HG02571 (cell line): ENCODE results near the gene NFATC1.

Source experiments
- ATAC-seq: cut with Tn5 transposase; IDR thresholded peaks from one replicate; pipeline ENCODE4 v1.9.1; 2021; ENCODE audit warnings: mild to moderate bottlenecking, moderate library complexity; ENCODE audit not compliant: unreplicated experiment

Gene NFATC1

GRCh38 chr18:79486356-79487182 lies 90.8 kb downstream of the NFATC1 start:
- ATAC-seq: no peak

- no peak for ATAC-seq
These were observed 91.6 kb downstream of the NFATC1 start for GRCh38 chr18:79487183-79487800.

GRCh38 chr18:79487801-79488201 lies 92.1 kb downstream of the NFATC1 start:
- ATAC-seq: no peak

GRCh38 chr18:79488311-79489050 lies 92.8 kb downstream of the NFATC1 start:
- ATAC-seq: no peak

- no peak for ATAC-seq
These were observed 93.5 kb downstream of the NFATC1 start for GRCh38 chr18:79489051-79489898.

- ATAC-seq: no peak
These were observed 94.3 kb downstream of the NFATC1 start for GRCh38 chr18:79489899-79490625.

- ATAC-seq: no peak
These were observed 94.9 kb downstream of the NFATC1 start for GRCh38 chr18:79490626-79491041.

- no peak for ATAC-seq
These were observed 95.4 kb downstream of the NFATC1 start for GRCh38 chr18:79491081-79491551.

- no peak for ATAC-seq
These were observed 97.6 kb downstream of the NFATC1 start for GRCh38 chr18:79493211-79493800.

GRCh38 chr18:79493801-79494211 lies 98.1 kb downstream of the NFATC1 start:
- ATAC-seq: no peak

GRCh38 chr18:79494936-79495335 lies 99.2 kb downstream of the NFATC1 start:
- no peak for ATAC-seq

GRCh38 chr18:79495591-79496071 lies 99.9 kb downstream of the NFATC1 start:
- ATAC-seq: no peak

GRCh38 chr18:79496237-79496977 lies 100.7 kb downstream of the NFATC1 start:
- ATAC-seq: no peak

- no peak for ATAC-seq
These were observed 101.4 kb downstream of the NFATC1 start for GRCh38 chr18:79496978-79497637.

- no peak for ATAC-seq
These were observed 101.9 kb downstream of the NFATC1 start for GRCh38 chr18:79497638-79498081.

GRCh38 chr18:79498662-79499061 lies 102.9 kb downstream of the NFATC1 start:
- no peak for ATAC-seq

GRCh38 chr18:79501006-79501405 lies 105.3 kb downstream of the NFATC1 start:
- no peak for ATAC-seq

GRCh38 chr18:79502782-79503181 lies 107.1 kb downstream of the NFATC1 start:
- ATAC-seq: no peak
